HepG2 (cell line): ENCODE data around the gene ZBTB7B. TPM values are rescaled to one million over a fixed set of nuclear protein-coding genes. Genes with fewer than 3 reads are reported as not detected.

Experiments used
- CBX2 ChIP-seq, 2 experiments: fragments of 200-600 bp in 1 of 2; sonication (generic); formaldehyde crosslinking in 1 of 2; IDR thresholded peaks; 2 replicates each; pipeline versions ENCODE4 v1.7.0 to v1.8.1; 2018 to 2022; ENCODE audit warnings: low read depth in 2 of 2, low read length in 1 of 2, mild to moderate bottlenecking in 1 of 2, missing genetic modification reagents in 1 of 2
- ELF3 ChIP-seq: IDR thresholded peaks from 2 replicates; pipeline ENCODE4 v1.6.1; 2016; ENCODE audit warnings: missing genetic modification reagents, missing compliant biosample characterization
- KLF12 ChIP-seq: sonication (generic); formaldehyde crosslinking; IDR thresholded peaks from 2 replicates; pipeline ENCODE4 v1.4.0; 2020; ENCODE audit warnings: missing genetic modification reagents, borderline replicate concordance
- MEF2D ChIP-seq: sonication (generic); formaldehyde crosslinking; IDR thresholded peaks from 2 replicates; pipeline ENCODE4 v1.5.1; 2020; ENCODE audit warnings: mild to moderate bottlenecking, missing genetic modification reagents
- NCOA2 ChIP-seq: sonication (generic); formaldehyde crosslinking; IDR thresholded peaks from 2 replicates; pipeline ENCODE4 v1.8.0; 2022; ENCODE audit warnings: inconsistent platforms
- RXRB ChIP-seq: IDR thresholded peaks from 2 replicates; pipeline ENCODE4 v1.6.1; 2016; ENCODE audit warnings: borderline replicate concordance, missing genetic modification reagents, missing compliant biosample characterization
- SMC3 ChIP-seq: IDR thresholded peaks from 2 replicates; pipeline ENCODE4 v1.6.1; 2011; ENCODE audit warnings: low read length, improper control_type of control experiment
- STAG1 ChIP-seq: sonication (generic); formaldehyde crosslinking; IDR thresholded peaks from 2 replicates; pipeline ENCODE4 v1.4.0; 2020; ENCODE audit warnings: missing genetic modification reagents
- THYN1 ChIP-seq: sonication (generic); formaldehyde crosslinking; IDR thresholded peaks from 2 replicates; pipeline ENCODE4 v1.8.1; 2023; ENCODE audit warnings: low read depth, mild to moderate bottlenecking, moderate library complexity, missing genetic modification reagents, borderline replicate concordance
- ZFP90 ChIP-seq: sonication (generic); formaldehyde crosslinking; IDR thresholded peaks from 2 replicates; pipeline ENCODE4 v1.8.0; 2022; ENCODE audit warnings: missing genetic modification reagents, mild to moderate bottlenecking, inconsistent platforms, borderline replicate concordance
- polyA plus RNA-seq, 8 experiments: library from polyadenylated mRNA; depleted of rRNA in 3 of 8; stranded (reverse) in 7 of 8; unstranded in 1 of 8; fragments of >200 nt; fragmentation: Illumina TruSeq in 4 of 8; extraction: Trizol in 4 of 8; gene quantifications; 2 replicates each; pipeline versions ENCODE4 v1.2.1 to v1.2.3, GENCODE V29; 2011 to 2016; ENCODE audit warnings: low read depth in 4 of 8, missing spikeins in 1 of 8, mixed read lengths in 1 of 8; ENCODE audit not compliant: insufficient read depth in 1 of 8
- total RNA-seq, 5 experiments: library from RNA; depleted of rRNA; stranded (reverse); fragments of >200 nt; fragmentation: Illumina TruSeq; extraction: Trizol; gene quantifications; 2 replicates each; pipeline ENCODE4 v1.2.3, GENCODE V29; 2016; ENCODE audit warnings: low read depth in 1 of 5
- TF ChIP-seq, protein P1 (sequence below): sonication (generic); formaldehyde crosslinking; IDR thresholded peaks from 2 replicates; pipeline ENCODE4 v1.4.0; 2020; ENCODE audit warnings: missing genetic modification reagents, mild to moderate bottlenecking, borderline replicate concordance
- TF ChIP-seq, protein P2 (sequence below): sonication (generic); formaldehyde crosslinking; IDR thresholded peaks from 2 replicates; pipeline ENCODE4 v1.4.0; 2020; ENCODE audit warnings: missing genetic modification reagents

Gene ZBTB7B
- total and polyA plus RNA-seq, 2 of the 13 experiments (the other 11 are each of a cell fraction or from before 2014, with no cell fraction given): 15.5 to 17.5 TPM

DNA sequence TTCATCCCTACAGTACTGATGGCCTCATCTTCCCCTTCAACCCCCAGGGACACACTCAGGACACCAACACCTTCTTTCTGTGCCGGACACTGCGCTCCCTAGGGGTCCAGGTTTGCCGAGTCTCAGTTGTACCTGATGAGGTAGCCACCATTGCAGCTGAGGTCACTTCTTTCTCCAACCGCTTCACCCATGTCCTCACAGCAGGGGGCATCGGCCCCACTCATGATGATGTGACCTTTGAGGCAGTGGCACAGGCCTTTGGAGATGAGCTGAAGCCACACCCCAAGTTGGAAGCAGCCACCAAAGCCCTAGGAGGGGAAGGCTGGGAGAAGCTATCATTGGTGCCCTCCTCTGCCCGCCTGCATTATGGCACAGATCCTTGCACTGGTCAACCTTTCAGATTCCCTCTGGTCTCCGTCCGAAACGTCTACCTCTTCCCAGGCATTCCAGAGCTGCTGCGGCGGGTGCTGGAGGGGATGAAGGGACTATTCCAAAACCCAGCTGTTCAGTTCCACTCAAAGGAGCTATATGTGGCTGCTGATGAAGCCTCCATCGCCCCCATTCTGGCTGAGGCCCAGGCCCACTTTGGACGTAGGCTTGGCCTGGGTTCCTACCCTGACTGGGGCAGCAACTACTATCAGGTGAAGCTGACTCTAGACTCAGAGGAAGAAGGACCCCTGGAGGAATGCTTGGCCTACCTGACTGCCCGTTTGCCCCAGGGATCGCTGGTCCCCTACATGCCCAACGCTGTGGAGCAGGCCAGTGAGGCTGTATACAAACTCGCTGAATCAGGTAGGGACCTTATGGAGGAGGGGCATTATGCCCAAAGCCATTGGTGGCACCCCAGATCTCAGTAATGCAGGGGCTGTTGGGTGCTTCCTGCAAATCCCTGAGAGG, 14.3 kb upstream of the ZBTB7B start (continued):
- TF ChIP-seq SMC3 (peak; percentile 42; the same call in 1 of the 2 replicates), KLF12 (CRISPR knock-in tag) (no peak), ZFP90 (CRISPR knock-in tag) (no peak), MEF2D (CRISPR knock-in tag) (no peak), CBX2 (IDR thresholded peaks at IDR 0.05; ENCODE audit: low read depth, low read length) (no peak), CBX2 (CRISPR knock-in tag; IDR thresholded peaks at IDR 0.05; ENCODE audit: low read depth) (no peak), STAG1 (CRISPR knock-in tag) (peak; percentile 46), THYN1 (CRISPR knock-in tag) (no peak), RXRB (CRISPR knock-in tag) (no peak), NCOA2 (CRISPR knock-in tag) (no peak), ELF3 (no peak)
- TF ChIP-seq, protein P1, sequence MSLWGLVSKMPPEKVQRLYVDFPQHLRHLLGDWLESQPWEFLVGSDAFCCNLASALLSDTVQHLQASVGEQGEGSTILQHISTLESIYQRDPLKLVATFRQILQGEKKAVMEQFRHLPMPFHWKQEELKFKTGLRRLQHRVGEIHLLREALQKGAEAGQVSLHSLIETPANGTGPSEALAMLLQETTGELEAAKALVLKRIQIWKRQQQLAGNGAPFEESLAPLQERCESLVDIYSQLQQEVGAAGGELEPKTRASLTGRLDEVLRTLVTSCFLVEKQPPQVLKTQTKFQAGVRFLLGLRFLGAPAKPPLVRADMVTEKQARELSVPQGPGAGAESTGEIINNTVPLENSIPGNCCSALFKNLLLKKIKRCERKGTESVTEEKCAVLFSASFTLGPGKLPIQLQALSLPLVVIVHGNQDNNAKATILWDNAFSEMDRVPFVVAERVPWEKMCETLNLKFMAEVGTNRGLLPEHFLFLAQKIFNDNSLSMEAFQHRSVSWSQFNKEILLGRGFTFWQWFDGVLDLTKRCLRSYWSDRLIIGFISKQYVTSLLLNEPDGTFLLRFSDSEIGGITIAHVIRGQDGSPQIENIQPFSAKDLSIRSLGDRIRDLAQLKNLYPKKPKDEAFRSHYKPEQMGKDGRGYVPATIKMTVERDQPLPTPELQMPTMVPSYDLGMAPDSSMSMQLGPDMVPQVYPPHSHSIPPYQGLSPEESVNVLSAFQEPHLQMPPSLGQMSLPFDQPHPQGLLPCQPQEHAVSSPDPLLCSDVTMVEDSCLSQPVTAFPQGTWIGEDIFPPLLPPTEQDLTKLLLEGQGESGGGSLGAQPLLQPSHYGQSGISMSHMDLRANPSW: no peak
- TF ChIP-seq, protein P2, sequence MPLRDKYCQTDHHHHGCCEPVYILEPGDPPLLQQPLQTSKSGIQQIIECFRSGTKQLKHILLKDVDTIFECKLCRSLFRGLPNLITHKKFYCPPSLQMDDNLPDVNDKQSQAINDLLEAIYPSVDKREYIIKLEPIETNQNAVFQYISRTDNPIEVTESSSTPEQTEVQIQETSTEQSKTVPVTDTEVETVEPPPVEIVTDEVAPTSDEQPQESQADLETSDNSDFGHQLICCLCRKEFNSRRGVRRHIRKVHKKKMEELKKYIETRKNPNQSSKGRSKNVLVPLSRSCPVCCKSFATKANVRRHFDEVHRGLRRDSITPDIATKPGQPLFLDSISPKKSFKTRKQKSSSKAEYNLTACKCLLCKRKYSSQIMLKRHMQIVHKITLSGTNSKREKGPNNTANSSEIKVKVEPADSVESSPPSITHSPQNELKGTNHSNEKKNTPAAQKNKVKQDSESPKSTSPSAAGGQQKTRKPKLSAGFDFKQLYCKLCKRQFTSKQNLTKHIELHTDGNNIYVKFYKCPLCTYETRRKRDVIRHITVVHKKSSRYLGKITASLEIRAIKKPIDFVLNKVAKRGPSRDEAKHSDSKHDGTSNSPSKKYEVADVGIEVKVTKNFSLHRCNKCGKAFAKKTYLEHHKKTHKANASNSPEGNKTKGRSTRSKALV (CRISPR knock-in tag): no peak
